A549 (cell line): ENCODE data around the gene DMRT3. TPM values are rescaled to one million over a fixed set of nuclear protein-coding genes. Genes with fewer than 3 reads are reported as not detected.

Experiments used
- ATAC-seq, 2 experiments: fragments of 200-7000 bp in 1 of 2; fragments of >200 bp in 1 of 2; cut with Nextera tagmentation in 1 of 2; cut with Tn5 transposase in 1 of 2; 3 replicates each; pipeline versions ENCODE4 v1.8.0 to v1.9.1; 2018 to 2020; ENCODE audit warnings: mild to moderate bottlenecking in 1 of 2, moderate library complexity in 1 of 2
- CTCF ChIA-PET: fragments of 300-600 bp; sonication (Branson Sonifier 250); formaldehyde crosslinking; extraction: SDS; loops from one replicate; lab custom pipeline; 2021; ENCODE audit warnings: antibody characterized with exemption, inconsistent platforms; lab: Yijun Ruan, JAX
- POLR2A ChIA-PET: fragments of 350-600 bp; formaldehyde crosslinking; extraction: SDS; loops from one replicate; lab custom pipeline; 2021; ENCODE audit warnings: antibody characterized with exemption, inconsistent platforms; lab: Yijun Ruan, JAX
- DNase-seq, 2 experiments: peaks; one replicate each; pipeline versions ENCODE4 v3.0.0 to v3.0.0-alpha.2; 2011 to 2016; ENCODE audit warnings: low read depth in 1 of 2, low spot score in 1 of 2
- FAIRE-seq: peaks from 2 replicates; lab custom pipeline; 2011; peaks lifted over from hg19 to GRCh38; lab: Jason Lieb, UNC
- H3K27ac ChIP-seq, 2 experiments: fragments of >200 bp; sonication (Bioruptor Twin); formaldehyde crosslinking; 3 replicates each; pipeline ENCODE4 v1.5.1; 2016 to 2017
- H3K4me1 ChIP-seq: fragments of >200 bp; sonication (Bioruptor Twin); formaldehyde crosslinking; 3 replicates; pipeline ENCODE4 v1.6.1; 2016
- H3K4me2 ChIP-seq: fragments of >200 bp; sonication (Bioruptor Twin); formaldehyde crosslinking; 3 replicates; pipeline ENCODE4 v1.6.1; 2016
- H3K4me3 ChIP-seq: fragments of >200 bp; sonication (Bioruptor Twin); formaldehyde crosslinking; 3 replicates; pipeline ENCODE4 v1.5.1; 2016
- H3K9me3 ChIP-seq: fragments of >200 bp; sonication (Bioruptor Twin); formaldehyde crosslinking; 3 replicates; pipeline ENCODE4 v1.6.1; 2016
- CBX2 ChIP-seq: fragments of 200-600 bp; sonication (generic); IDR thresholded peaks from 2 replicates; pipeline ENCODE4 v1.6.1; 2016; ENCODE audit warnings: low read depth, mild to moderate bottlenecking, borderline replicate concordance
- CBX8 ChIP-seq: fragments of 200-600 bp; sonication (generic); IDR thresholded peaks from 2 replicates; pipeline ENCODE4 v1.6.1; 2016
- CHD2 ChIP-seq: fragments of 150-350 bp; IDR thresholded peaks from 2 replicates; pipeline ENCODE4 v1.6.1; 2014; ENCODE audit warnings: low read length; ENCODE audit not compliant: partially characterized antibody
- CHD4 ChIP-seq: fragments of 200-600 bp; sonication (generic); IDR thresholded peaks from 2 replicates; pipeline ENCODE4 v1.6.1; 2016; ENCODE audit warnings: antibody characterized with exemption, mild to moderate bottlenecking, borderline replicate concordance
- FOSB ChIP-seq: fragments of 250-450 bp; sonication (Bioruptor Pico); IDR thresholded peaks from 2 replicates; pipeline ENCODE4 v1.5.0; 2020; ENCODE audit warnings: mild to moderate bottlenecking, moderate library complexity
- FOXS1 ChIP-seq: fragments of 250-450 bp; sonication (Bioruptor Pico); IDR thresholded peaks from 2 replicates; pipeline ENCODE4 v1.5.0; 2020; ENCODE audit warnings: mild to moderate bottlenecking, moderate library complexity
- GATA3 ChIP-seq: IDR thresholded peaks from 2 replicates; pipeline ENCODE4 v1.6.1; 2012; ENCODE audit warnings: borderline replicate concordance
- HES2 ChIP-seq: fragments of >200 bp; sonication (Bioruptor Twin); formaldehyde crosslinking; IDR thresholded peaks from 2 replicates; pipeline ENCODE4 v1.6.1; 2016
- HMGXB4 ChIP-seq: fragments of 250-450 bp; sonication (Bioruptor Pico); IDR thresholded peaks from 2 replicates; pipeline ENCODE4 v1.5.0; 2021; ENCODE audit warnings: mild to moderate bottlenecking, moderate library complexity, borderline replicate concordance
- JUN ChIP-seq, 2 experiments: fragments of >200 bp; sonication (Bioruptor Twin); formaldehyde crosslinking; IDR thresholded peaks; 2 replicates in 1 of 2; 3 replicates in 1 of 2; pipeline ENCODE4 v1.6.1; 2016 to 2017
- JUNB ChIP-seq: fragments of >200 bp; sonication (Bioruptor Twin); formaldehyde crosslinking; IDR thresholded peaks from 2 replicates; pipeline ENCODE4 v1.6.1; 2016
- KDM1A ChIP-seq: fragments of 200-600 bp; sonication (generic); IDR thresholded peaks from 2 replicates; pipeline ENCODE4 v1.6.1; 2016; ENCODE audit warnings: low read depth, mild to moderate bottlenecking
- KDM5A ChIP-seq: fragments of 200-600 bp; sonication (generic); IDR thresholded peaks from 2 replicates; pipeline ENCODE4 v1.6.1; 2016; ENCODE audit warnings: antibody characterized with exemption, mild to moderate bottlenecking
- NFE2L2 ChIP-seq: fragments of 150-350 bp; conservative IDR thresholded peaks from 2 replicates; pipeline ENCODE4 v1.6.1; 2014; ENCODE audit warnings: low read length
- NPAS2 ChIP-seq: fragments of 250-450 bp; sonication (Bioruptor Pico); IDR thresholded peaks from 2 replicates; pipeline ENCODE4 v1.8.0; 2022; ENCODE audit warnings: mild to moderate bottlenecking, moderate library complexity, borderline replicate concordance
- POLR2AphosphoS2 ChIP-seq: conservative IDR thresholded peaks from 2 replicates; pipeline ENCODE4 v1.6.1; 2012; ENCODE audit warnings: low read length, improper control_type of control experiment, inconsistent platforms
- RARB ChIP-seq: fragments of 250-450 bp; sonication (Bioruptor Pico); IDR thresholded peaks from 2 replicates; pipeline ENCODE4 v1.8.0; 2021; ENCODE audit warnings: mild to moderate bottlenecking, moderate library complexity
- RCOR1 ChIP-seq: fragments of 150-350 bp; IDR thresholded peaks from 2 replicates; pipeline ENCODE4 v1.6.1; 2014; ENCODE audit warnings: antibody characterized with exemption, low read length, low read depth
- RFX5 ChIP-seq: fragments of 450-650 bp; IDR thresholded peaks from 2 replicates; pipeline ENCODE4 v1.7.1; 2014; ENCODE audit warnings: antibody characterized with exemption, mild to moderate bottlenecking, moderate library complexity
- ZC3H11A ChIP-seq: fragments of 450-650 bp; IDR thresholded peaks from 2 replicates; pipeline ENCODE4 v1.6.1; 2014; ENCODE audit warnings: antibody characterized with exemption, mild to moderate bottlenecking
- WGBS: methylation state at CpG from one replicate; pipeline ENCODE4 v1.1.6; 2017; ENCODE audit errors: missing lambda C conversion rate; 5-methylcytosine and 5-hydroxymethylcytosine counted together
- polyA plus RNA-seq, 4 experiments: library from polyadenylated mRNA; depleted of rRNA in 3 of 4; stranded (reverse); fragments of >200 nt; fragmentation: RNase III in 1 of 4; extraction: RNeasy Plus Mini Kit Qiagen cat#74134 plus additional on column Dnase treatment in 1 of 4; gene quantifications; 2 replicates in 3 of 4; 3 replicates in 1 of 4; pipeline ENCODE4 v1.2.3, GENCODE V29; 2011 to 2017
- TF ChIP-seq, protein P1 (sequence below): fragments of 450-650 bp; IDR thresholded peaks from 2 replicates; pipeline ENCODE4 v1.6.1; 2014; ENCODE audit warnings: antibody characterized with exemption
- TF ChIP-seq, protein P2 (sequence below): IDR thresholded peaks from 2 replicates; pipeline ENCODE4 v1.6.1; 2012; ENCODE audit warnings: low read depth, borderline replicate concordance
- TF ChIP-seq, protein P3 (sequence below): fragments of 200-600 bp; sonication (generic); IDR thresholded peaks from 2 replicates; pipeline ENCODE4 v1.6.1; 2016; ENCODE audit warnings: antibody characterized with exemption, mild to moderate bottlenecking, moderate library complexity
- TF ChIP-seq, protein P4 (sequence below): fragments of 250-450 bp; sonication (Bioruptor Pico); IDR thresholded peaks from 2 replicates; pipeline ENCODE4 v1.5.0; 2020; ENCODE audit warnings: low read depth, mild to moderate bottlenecking, moderate library complexity
- TF ChIP-seq, protein P5 (sequence below): fragments of 150-350 bp; IDR thresholded peaks from 2 replicates; pipeline ENCODE4 v1.6.1; 2014; ENCODE audit warnings: low read depth, mild to moderate bottlenecking, low read length

Gene DMRT3
- polyA plus RNA-seq, 2 of the 4 experiments (the other 2 are of a cell fraction) = not detected

GRCh38 chr9:933356-933755, 43.1 kb upstream of the DMRT3 start:
- no peak for FAIRE-seq
- POLR2A ChIA-PET = no interaction called here
- Histone ChIP-seq H3K4me1 (no peaks in the 10 kb centered on the region), H3K4me3 (no peak overlapping the region)
- no peak for TF ChIP-seq KDM5A
- no peak for TF ChIP-seq FOXS1 (CRISPR knock-in tag)
- TF ChIP-seq NFE2L2 = no peak
- no peak for TF ChIP-seq RCOR1
- TF ChIP-seq ZC3H11A = no peak
- TF ChIP-seq, protein P1, sequence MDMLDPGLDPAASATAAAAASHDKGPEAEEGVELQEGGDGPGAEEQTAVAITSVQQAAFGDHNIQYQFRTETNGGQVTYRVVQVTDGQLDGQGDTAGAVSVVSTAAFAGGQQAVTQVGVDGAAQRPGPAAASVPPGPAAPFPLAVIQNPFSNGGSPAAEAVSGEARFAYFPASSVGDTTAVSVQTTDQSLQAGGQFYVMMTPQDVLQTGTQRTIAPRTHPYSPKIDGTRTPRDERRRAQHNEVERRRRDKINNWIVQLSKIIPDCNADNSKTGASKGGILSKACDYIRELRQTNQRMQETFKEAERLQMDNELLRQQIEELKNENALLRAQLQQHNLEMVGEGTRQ = no peak
- TF ChIP-seq JUN (IDR thresholded peaks at IDR 0.05) = no peak
- TF ChIP-seq GATA3 = no peak
- TF ChIP-seq FOSB (CRISPR knock-in tag) = no peak
- no peak for TF ChIP-seq RFX5
- no peak for TF ChIP-seq NPAS2
- TF ChIP-seq CBX2 = no peak
- TF ChIP-seq, protein P2, sequence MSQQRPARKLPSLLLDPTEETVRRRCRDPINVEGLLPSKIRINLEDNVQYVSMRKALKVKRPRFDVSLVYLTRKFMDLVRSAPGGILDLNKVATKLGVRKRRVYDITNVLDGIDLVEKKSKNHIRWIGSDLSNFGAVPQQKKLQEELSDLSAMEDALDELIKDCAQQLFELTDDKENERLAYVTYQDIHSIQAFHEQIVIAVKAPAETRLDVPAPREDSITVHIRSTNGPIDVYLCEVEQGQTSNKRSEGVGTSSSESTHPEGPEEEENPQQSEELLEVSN = no peak
- no peak for TF ChIP-seq HMGXB4 (CRISPR knock-in tag)
- TF ChIP-seq, all 56 proteins: peak for 0
- H3K9me3 ChIP-seq = peaks cover 10% of the 10 kb centered on the region; the same call in 2 of the 3 replicates
- ATAC-seq (no peak), DNase-seq (no peak)
- H3K27ac ChIP-seq = no peak overlapping the region
- CTCF ChIA-PET = interaction anchor here (0.7 kb wide), 1 partner anchor 76 kb away, joined by 3 read pairs; no protein-coding TSS in a partner anchor
- 29% methylated on average over 4 of the region's 4 CpGs for WGBS
- no peak overlapping the region for H3K4me2 ChIP-seq

GRCh38 chr9:935348-935965, 41.0 kb upstream of the DMRT3 start:
- DNase-seq (no peak), FAIRE-seq (no peak), ATAC-seq (no peak)
- CTCF ChIA-PET = interaction anchor here (0.7 kb wide), 1 partner anchor 36 kb away, joined by 3 read pairs; no protein-coding TSS in a partner anchor
- Histone ChIP-seq H3K4me2 (no peak overlapping the region), H3K9me3 (peaks cover 21% of the 10 kb centered on the region; the same call in 2 of the 3 replicates), H3K4me1 (no peaks in the 10 kb centered on the region), H3K4me3 (no peak overlapping the region), H3K27ac (no peak overlapping the region)
- POLR2A ChIA-PET = no interaction called here
- WGBS = 23% methylated on average over 10 of the region's 10 CpGs
- TF ChIP-seq CHD4 (no peak), CHD2 (no peak), CBX8 (no peak), JUNB (no peak), NPAS2 (no peak), CBX2 (no peak), JUN (IDR thresholded peaks at IDR 0.05) (no peak), KDM1A (no peak), HMGXB4 (CRISPR knock-in tag) (no peak), RARB (CRISPR knock-in tag) (no peak), HES2 (no peak), POLR2AphosphoS2 (no peak), FOXS1 (CRISPR knock-in tag) (no peak)
- TF ChIP-seq, protein P3, sequence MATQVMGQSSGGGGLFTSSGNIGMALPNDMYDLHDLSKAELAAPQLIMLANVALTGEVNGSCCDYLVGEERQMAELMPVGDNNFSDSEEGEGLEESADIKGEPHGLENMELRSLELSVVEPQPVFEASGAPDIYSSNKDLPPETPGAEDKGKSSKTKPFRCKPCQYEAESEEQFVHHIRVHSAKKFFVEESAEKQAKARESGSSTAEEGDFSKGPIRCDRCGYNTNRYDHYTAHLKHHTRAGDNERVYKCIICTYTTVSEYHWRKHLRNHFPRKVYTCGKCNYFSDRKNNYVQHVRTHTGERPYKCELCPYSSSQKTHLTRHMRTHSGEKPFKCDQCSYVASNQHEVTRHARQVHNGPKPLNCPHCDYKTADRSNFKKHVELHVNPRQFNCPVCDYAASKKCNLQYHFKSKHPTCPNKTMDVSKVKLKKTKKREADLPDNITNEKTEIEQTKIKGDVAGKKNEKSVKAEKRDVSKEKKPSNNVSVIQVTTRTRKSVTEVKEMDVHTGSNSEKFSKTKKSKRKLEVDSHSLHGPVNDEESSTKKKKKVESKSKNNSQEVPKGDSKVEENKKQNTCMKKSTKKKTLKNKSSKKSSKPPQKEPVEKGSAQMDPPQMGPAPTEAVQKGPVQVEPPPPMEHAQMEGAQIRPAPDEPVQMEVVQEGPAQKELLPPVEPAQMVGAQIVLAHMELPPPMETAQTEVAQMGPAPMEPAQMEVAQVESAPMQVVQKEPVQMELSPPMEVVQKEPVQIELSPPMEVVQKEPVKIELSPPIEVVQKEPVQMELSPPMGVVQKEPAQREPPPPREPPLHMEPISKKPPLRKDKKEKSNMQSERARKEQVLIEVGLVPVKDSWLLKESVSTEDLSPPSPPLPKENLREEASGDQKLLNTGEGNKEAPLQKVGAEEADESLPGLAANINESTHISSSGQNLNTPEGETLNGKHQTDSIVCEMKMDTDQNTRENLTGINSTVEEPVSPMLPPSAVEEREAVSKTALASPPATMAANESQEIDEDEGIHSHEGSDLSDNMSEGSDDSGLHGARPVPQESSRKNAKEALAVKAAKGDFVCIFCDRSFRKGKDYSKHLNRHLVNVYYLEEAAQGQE = no peak
- TF ChIP-seq, protein P4, sequence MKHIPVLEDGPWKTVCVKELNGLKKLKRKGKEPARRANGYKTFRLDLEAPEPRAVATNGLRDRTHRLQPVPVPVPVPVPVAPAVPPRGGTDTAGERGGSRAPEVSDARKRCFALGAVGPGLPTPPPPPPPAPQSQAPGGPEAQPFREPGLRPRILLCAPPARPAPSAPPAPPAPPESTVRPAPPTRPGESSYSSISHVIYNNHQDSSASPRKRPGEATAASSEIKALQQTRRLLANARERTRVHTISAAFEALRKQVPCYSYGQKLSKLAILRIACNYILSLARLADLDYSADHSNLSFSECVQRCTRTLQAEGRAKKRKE (CRISPR knock-in tag) = no peak
- TF ChIP-seq, protein P5, sequence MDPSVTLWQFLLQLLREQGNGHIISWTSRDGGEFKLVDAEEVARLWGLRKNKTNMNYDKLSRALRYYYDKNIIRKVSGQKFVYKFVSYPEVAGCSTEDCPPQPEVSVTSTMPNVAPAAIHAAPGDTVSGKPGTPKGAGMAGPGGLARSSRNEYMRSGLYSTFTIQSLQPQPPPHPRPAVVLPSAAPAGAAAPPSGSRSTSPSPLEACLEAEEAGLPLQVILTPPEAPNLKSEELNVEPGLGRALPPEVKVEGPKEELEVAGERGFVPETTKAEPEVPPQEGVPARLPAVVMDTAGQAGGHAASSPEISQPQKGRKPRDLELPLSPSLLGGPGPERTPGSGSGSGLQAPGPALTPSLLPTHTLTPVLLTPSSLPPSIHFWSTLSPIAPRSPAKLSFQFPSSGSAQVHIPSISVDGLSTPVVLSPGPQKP = no peak
